Skin epidermis (tissue), 12 donors: ENCODE results near the gene EXOC4.

Source experiments
- H3K27ac ChIP-seq, 21 experiments: fragments of 200-600 bp; sonication (generic) in 11 of 21; one replicate each; pipeline ENCODE4 v1.5.0; 2020; ENCODE audit warnings: mild to moderate bottlenecking in 3 of 21, inconsistent platforms in 2 of 21, moderate library complexity in 2 of 21
- H3K4me3 ChIP-seq, 7 experiments: fragments of 200-600 bp; sonication (generic) in 2 of 7; one replicate each; pipeline ENCODE4 v1.5.0; 2020; ENCODE audit warnings: inconsistent platforms in 2 of 7, mild to moderate bottlenecking in 2 of 7, moderate library complexity in 1 of 7

Gene EXOC4

DNA sequence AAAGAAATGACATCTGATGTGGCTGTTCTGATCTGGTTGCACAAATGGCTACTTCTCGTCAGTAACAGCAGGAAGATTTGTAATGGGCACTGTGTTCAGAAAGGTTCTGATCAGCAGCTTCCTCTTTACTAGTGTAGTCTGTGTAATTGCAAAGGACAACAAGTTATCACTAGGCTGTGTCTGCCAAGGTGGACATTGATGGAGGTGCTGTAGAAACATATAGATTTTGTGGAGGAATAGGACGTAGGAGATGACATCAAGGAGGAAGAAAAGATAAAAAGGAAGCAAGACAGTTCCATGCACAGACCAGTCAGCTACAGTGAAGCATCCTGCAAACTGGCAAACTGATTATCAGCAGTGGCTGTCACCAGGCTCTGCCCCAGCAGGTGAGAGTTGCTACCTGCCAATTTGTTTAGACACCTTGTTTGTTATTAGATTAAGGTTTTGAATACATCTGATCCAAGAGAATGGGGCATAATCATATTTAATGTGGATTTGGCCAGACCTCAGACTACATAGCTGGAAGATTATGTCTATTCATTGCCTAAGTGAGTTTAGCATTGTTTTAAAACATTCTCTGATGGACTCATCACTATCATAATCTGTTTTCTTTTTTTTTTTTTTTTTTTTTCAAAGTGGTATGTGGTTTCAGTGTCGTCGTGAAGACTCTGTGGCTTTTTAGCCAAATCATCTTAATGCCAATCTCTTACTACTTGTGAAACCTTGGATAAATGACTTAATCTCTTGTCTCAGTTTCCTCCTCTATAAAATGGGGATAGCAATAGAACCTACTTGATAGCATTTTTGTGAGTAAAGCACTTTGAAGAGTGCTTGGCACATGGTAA lies 456.4 kb downstream of the EXOC4 start:
- no peak overlapping the region for H3K27ac ChIP-seq
- H3K4me3 ChIP-seq = no peak overlapping the region

DNA sequence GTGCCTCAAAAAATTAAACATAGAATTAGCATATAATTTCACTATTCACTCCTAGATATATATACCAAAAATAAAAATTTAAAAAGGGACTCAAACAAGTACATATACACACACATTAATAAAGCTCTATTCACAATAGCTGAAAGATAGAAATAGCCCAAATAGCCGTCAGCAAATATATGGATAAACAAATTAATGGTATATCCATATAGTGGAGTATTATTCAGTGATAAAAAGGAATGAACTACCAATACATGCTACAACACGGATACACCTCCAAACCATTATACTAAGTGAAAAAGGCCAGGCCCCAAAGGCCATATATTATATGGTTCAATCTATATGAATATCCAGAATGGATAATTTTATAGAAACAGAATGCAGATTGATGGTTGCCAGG lies 459.7 kb downstream of the EXOC4 start:
- H3K4me3 ChIP-seq = no peak overlapping the region
- no peak overlapping the region for H3K27ac ChIP-seq

DNA sequence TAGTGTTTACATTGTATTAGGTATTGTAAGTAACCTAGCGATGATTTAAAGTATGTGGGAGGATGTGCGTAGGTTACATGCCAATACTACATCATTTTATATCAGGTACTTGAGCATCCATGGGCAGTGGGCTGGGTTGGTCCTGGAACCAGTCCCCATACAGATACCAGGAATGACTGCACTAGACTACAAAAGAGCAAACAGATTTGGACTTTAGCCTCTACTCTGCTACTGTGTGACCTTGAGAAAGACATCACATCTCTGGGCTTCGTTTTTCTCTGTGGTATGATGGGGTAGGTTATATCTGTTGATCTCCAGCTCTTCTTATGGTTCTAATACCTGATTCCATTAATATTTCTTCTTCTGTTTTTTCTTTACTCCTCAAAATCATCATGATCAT lies 461.8 kb downstream of the EXOC4 start:
- H3K4me3 ChIP-seq = no peak overlapping the region
- no peak overlapping the region for H3K27ac ChIP-seq

- Histone ChIP-seq H3K27ac (no peak overlapping the region), H3K4me3 (no peak overlapping the region)
Measured at GRCh38 chr7:133718131-133718530, 465.3 kb downstream of the EXOC4 start.

GRCh38 chr7:133723044-133723443 lies 470.2 kb downstream of the EXOC4 start:
- Histone ChIP-seq H3K27ac (no peak overlapping the region), H3K4me3 (no peak overlapping the region)

GRCh38 chr7:133724148-133724547 lies 471.3 kb downstream of the EXOC4 start:
- Histone ChIP-seq H3K4me3 (no peak overlapping the region), H3K27ac (no peak overlapping the region)

- no peak overlapping the region for H3K27ac ChIP-seq
- no peak overlapping the region for H3K4me3 ChIP-seq
Measured at GRCh38 chr7:133724694-133725093, 471.8 kb downstream of the EXOC4 start.

DNA sequence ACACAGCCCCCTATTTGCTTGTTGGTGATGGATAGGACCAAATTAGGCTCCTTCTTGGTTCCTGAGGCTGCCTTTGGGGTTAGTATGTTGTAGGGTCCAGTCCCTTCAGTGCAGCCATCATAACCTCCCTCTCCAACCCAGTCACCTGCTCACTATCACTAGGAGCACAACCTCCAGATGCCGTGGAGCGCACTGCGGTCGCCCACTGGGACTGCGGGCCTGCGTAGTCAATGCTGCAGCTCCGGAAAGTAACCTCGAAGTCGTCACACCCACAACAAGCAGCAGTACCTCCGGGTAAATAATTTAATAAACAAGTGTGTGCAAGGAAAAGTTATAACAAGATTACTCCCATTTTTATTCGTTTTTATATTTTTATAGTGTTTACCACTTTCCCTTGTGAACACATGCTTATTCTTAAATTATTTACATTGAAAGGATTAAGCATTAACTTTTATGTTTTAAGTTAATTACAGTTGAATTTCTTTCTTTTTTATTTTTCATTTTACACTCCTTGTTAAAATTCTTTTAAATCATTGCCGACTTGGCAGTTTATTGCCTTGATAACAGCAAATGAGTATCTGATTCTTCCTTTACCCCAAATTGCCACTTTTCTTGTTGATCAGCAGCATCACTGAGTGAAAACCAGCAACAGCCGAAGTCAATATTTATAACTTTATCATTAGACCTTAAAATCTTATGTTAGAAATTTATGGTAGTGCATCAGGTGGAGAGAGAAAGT lies 474.8 kb downstream of the EXOC4 start:
- no peak overlapping the region for H3K4me3 ChIP-seq
- H3K27ac ChIP-seq = no peak overlapping the region

- Histone ChIP-seq H3K4me3 (no peak overlapping the region), H3K27ac (no peak overlapping the region)
Measured at GRCh38 chr7:133730360-133730759, 477.5 kb downstream of the EXOC4 start.

- H3K4me3 ChIP-seq = no peak overlapping the region
- no peak overlapping the region for H3K27ac ChIP-seq
Measured at GRCh38 chr7:133733401-133733800, 480.5 kb downstream of the EXOC4 start.

DNA sequence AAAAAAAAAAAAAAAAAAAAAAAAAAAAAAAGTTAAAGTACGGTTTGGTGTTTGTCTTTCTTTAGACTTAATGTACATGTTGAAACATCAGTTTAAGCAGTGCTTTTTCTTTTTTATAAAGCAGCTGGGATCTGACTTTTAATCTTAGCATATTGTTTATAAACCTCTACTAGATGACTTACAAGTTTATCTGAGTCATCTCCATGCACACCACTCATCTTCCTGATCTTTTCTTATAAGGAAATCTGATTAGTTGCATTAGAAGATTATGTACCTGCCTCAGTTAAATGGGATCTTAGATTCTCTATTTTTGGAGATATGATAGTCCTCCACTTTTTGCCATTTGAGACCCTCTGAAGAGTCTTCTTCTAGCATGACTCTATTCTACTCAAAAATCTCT lies 482.3 kb downstream of the EXOC4 start:
- no peak overlapping the region for H3K27ac ChIP-seq
- H3K4me3 ChIP-seq = no peak overlapping the region

DNA sequence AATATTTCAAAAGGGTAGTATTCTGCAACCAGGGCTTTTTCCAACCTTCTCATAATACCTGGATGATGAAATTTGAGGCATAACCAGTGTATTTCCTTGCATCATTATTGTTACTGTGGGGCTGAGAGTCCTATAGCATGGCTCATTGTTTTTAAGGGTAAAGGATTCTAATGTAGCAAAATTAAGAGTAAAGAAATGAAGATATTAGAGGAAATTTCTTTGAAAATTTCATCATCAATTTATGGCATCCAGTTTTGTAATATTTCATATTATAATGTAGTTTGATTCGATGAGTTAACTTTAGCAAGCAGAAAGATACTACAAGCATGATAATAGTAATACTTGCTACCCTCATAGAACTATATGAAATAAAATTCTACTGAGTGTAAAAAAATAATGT lies 486.9 kb downstream of the EXOC4 start:
- Histone ChIP-seq H3K27ac (no peak overlapping the region), H3K4me3 (no peak overlapping the region)

GRCh38 chr7:133741078-133741477 lies 488.2 kb downstream of the EXOC4 start:
- Histone ChIP-seq H3K27ac (no peak overlapping the region), H3K4me3 (no peak overlapping the region)

GRCh38 chr7:133741703-133742102 lies 488.8 kb downstream of the EXOC4 start:
- Histone ChIP-seq H3K4me3 (no peak overlapping the region), H3K27ac (no peak overlapping the region)

DNA sequence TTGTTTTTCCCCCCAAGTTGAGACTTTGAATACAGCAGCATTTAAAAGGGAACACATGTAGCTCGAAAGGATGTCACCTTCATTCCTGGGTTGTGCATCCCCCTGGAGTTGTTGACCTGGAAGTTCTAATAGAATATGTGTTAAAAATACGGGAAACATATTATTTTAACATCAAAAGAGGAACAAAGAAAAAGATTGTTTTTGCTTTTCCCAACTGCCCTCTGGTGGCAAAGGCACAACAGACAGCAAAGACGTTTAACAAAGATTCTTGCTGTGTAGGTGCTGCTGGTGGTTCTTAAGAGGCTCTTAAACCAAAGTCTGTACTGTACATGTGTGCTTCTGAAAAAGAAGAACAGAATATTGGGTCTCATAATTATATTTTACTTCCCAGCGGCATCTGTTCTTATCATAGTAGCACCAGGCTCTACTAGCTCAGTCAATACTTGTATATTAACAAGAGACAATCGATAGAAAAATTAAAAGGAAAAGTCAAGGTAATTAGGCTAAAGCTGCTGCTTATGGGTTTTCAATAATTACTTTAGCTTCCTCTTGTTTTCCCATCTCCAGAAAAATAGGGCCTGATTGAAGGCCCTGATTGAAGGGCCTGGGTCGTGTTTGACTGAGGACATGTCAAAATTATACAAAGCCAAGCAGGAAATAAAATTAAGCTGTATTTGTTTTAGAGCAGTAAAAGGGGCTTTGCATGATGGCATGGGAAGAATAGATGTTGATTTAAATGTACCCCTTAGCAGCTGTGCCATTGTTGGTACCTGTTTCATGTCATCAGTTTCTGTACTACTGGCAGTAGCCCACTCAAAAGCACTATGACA lies 490.0 kb downstream of the EXOC4 start:
- Histone ChIP-seq H3K4me3 (no peak overlapping the region), H3K27ac (no peak overlapping the region)

- Histone ChIP-seq H3K4me3 (no peak overlapping the region), H3K27ac (no peak overlapping the region)
Measured at GRCh38 chr7:133744451-133744850, 491.6 kb downstream of the EXOC4 start.

GRCh38 chr7:133746305-133746704 lies 493.4 kb downstream of the EXOC4 start:
- Histone ChIP-seq H3K4me3 (no peak overlapping the region), H3K27ac (no peak overlapping the region)

DNA sequence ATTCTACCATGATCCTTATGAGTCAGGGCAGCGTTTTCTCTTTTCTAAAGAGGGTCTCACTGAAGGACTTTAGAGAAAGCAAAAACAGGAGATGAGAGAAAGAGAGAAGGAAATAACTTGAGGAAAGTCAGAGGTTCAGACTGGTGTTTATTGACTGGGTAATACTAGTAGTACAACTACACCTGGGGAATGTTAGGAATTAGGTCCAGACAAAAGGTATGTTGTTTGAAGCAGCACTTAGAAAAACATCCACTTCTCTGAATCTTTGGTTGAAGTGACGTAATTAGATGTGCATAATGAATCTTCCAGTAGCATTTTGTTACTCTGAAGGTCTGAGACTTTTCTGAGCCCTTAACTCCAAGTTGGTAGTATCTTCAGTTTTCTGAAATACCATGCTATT lies 494.0 kb downstream of the EXOC4 start:
- no peak overlapping the region for H3K4me3 ChIP-seq
- no peak overlapping the region for H3K27ac ChIP-seq

GRCh38 chr7:133748443-133749407 lies 495.8 kb downstream of the EXOC4 start:
- Histone ChIP-seq H3K27ac (no peak overlapping the region), H3K4me3 (no peak overlapping the region)
